C4-2B (cell line): ENCODE results near the gene EFNA5.
"Not testable (repeated sequence)": the region's sequence is repeated elsewhere in the genome, so short reads cannot be mapped to it uniquely, and the experiment has no call there.

ENCODE experiments used
- H3K27ac ChIP-seq: fragments of 450-650 bp; 2 replicates; pipeline ENCODE4 v1.5.1; 2017
- ZFX ChIP-seq: fragments of 450-650 bp; IDR thresholded peaks from 2 replicates; pipeline ENCODE4 v1.6.1; 2017
- TF ChIP-seq, protein P1 (sequence below): fragments of 450-650 bp; conservative IDR thresholded peaks from 2 replicates; pipeline ENCODE4 v1.5.1; 2017; ENCODE audit warnings: mild to moderate bottlenecking

Gene EFNA5

DNA sequence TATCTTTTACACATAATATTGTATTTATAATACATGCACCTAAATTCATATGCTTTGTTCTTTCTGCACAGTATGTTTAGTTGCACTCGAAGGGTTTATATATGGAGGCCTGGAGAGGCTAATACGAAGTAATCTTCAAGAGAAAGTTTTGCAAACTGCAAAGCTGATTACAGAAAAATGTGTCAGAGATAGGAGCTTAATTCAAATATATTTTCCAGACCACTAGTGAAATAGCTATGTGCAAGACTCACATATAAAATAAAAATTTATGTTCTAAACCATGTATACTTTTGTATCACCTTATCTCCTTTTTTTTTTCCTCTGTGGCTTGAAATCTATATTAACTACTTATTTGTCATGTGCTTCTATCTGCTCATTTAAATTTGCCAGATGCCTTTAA, 313.8 kb downstream of the EFNA5 start:
- TF ChIP-seq ZFX, result no peak
- TF ChIP-seq, protein P1, sequence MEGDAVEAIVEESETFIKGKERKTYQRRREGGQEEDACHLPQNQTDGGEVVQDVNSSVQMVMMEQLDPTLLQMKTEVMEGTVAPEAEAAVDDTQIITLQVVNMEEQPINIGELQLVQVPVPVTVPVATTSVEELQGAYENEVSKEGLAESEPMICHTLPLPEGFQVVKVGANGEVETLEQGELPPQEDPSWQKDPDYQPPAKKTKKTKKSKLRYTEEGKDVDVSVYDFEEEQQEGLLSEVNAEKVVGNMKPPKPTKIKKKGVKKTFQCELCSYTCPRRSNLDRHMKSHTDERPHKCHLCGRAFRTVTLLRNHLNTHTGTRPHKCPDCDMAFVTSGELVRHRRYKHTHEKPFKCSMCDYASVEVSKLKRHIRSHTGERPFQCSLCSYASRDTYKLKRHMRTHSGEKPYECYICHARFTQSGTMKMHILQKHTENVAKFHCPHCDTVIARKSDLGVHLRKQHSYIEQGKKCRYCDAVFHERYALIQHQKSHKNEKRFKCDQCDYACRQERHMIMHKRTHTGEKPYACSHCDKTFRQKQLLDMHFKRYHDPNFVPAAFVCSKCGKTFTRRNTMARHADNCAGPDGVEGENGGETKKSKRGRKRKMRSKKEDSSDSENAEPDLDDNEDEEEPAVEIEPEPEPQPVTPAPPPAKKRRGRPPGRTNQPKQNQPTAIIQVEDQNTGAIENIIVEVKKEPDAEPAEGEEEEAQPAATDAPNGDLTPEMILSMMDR, result no peak
- no peak overlapping the region for H3K27ac ChIP-seq

- no peak overlapping the region for H3K27ac ChIP-seq
- TF ChIP-seq, protein P1, result no peak
- TF ChIP-seq ZFX, result no peak
Observed at GRCh38 chr5:107352576-107352975, 318.2 kb downstream of the EFNA5 start.

DNA sequence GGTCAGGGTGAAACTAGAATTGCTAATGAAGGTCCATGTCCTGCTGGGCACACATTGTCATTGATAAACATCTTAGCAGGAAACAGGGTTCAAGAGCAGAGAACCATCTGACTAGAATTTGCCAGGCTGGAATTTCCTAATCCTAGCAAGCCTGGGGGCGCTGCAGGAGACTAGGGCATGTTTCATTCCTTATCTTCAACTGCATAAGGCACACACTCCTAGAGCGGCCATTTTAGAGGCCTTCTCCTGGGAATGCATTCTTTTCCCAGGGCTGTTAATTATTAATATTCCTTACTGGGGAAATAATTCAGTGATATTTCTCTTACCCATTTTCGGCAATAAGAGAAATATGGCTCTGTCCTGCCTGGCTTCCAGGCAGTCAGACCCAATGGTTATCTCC, 324.2 kb downstream of the EFNA5 start:
- H3K27ac ChIP-seq, result not testable (repeated sequence)

GRCh38 chr5:107342371-107342770, 328.4 kb downstream of the EFNA5 start:
- no peak for TF ChIP-seq ZFX
- TF ChIP-seq, protein P1, result no peak
- no peak overlapping the region for H3K27ac ChIP-seq

- TF ChIP-seq ZFX, result no peak
- TF ChIP-seq, protein P1, result no peak
- no peak overlapping the region for H3K27ac ChIP-seq
Observed at GRCh38 chr5:107341376-107342084, 329.2 kb downstream of the EFNA5 start.

DNA sequence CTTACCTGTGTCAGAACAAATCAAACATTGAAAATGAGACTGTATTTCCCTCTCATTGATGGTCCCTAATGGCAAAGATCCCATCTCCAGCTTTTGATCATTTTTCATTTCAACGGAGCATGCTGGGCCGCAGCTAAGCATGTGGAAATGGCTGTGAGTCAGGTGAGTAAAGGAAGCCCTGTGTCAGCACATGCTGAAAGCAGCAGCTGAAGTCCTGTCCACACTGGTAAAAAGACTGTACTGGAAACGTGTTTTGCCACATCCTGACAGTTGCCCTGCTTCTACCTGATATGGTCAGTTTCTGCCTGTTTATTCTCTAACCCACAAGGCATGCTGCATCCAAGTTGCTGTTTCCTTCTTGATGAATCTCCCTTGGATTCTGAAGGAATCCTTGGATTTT, 330.1 kb downstream of the EFNA5 start:
- H3K27ac ChIP-seq, result no peak overlapping the region
- no peak for TF ChIP-seq ZFX
- TF ChIP-seq, protein P1, result no peak

DNA sequence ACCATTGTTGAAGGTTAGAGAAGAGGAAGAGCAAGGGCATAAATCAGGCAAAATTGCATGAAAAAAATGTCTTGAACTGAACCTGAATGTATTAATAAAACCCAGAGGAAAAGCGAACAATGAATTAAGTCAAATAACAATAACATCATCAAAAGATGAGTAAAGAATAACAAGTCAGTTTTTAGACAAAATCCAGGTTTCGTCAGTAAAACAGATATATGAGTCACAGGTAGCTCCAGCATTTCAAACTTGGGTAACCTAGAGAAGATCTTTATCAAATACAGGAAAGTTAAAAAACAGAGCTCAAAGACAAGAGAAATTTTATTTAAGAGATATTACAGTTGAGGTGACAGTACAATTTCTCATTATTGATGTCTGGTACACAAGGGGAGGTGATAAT, 332.4 kb downstream of the EFNA5 start:
- TF ChIP-seq, protein P1, result no peak
- no peak for TF ChIP-seq ZFX
- no peak overlapping the region for H3K27ac ChIP-seq

DNA sequence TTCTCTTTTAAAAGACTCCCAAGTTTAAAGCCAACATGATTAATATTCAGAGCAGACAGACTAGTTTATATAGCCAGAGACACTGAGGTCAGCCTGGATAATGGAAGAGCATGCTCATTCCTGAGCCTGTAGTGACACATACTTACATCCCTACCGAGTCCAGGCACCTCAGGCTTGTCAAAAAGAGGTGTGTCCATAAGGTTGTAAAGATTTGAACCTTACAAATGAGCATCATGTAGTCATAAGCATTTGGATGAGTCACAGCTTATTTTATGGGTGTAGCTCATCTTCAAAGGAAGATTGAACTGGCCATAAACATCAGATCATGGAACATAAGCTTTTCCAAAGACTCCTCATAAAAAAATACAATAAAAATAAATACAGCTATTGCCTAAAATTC, 333.5 kb downstream of the EFNA5 start:
- H3K27ac ChIP-seq, result no peak overlapping the region
- no peak for TF ChIP-seq ZFX
- TF ChIP-seq, protein P1, result no peak
